Measurements from ENCODE around the gene DGKI.

The DGKI gene

GRCh38 chr7:137684316-137684715 is 162.5 kb downstream of the DGKI start:
- Histone ChIP-seq H3K9me3 (ENCODE audit: control insufficient read depth, insufficient read depth, low read length) (no peaks in the 10 kb centered on the region), H3K4me1 (ENCODE audit: control insufficient read depth, low read length) (no peaks in the 10 kb centered on the region), H3K79me2 (ENCODE audit: control insufficient read depth, low read length) (no peaks in the 10 kb centered on the region), H3K4me2 (ENCODE audit: low read length) (no peak overlapping the region), H3K27me3 (ENCODE audit: control insufficient read depth, low read length) (no peaks in the 10 kb centered on the region), H3F3A (ENCODE audit: control insufficient read depth, insufficient read depth) (no peaks in the 10 kb centered on the region), H3K36me3 (ENCODE audit: control insufficient read depth, low read length) (no peaks in the 10 kb centered on the region), H4K20me1 (ENCODE audit: control insufficient read depth, insufficient read depth, low read depth, low read length) (no peaks in the 10 kb centered on the region), H3K9me2 (replicated peaks; ENCODE audit: control insufficient read depth, low read length) (no peaks in the 10 kb centered on the region), H3K27ac (ENCODE audit: low read depth, low read length) (no peak overlapping the region), H3K4me3 (ENCODE audit: low read length) (no peak overlapping the region)
- no peak for TF ChIP-seq EZH2phosphoT487 (IDR thresholded peaks at IDR 0.05; ENCODE audit: borderline replicate concordance, low read length)
- no peak for TF ChIP-seq CTCF (IDR thresholded peaks at IDR 0.05; ENCODE audit: low read depth, low read length, poor library complexity, severe bottlenecking)

GRCh38 chr7:137682596-137682995 is 164.2 kb downstream of the DGKI start:
- Histone ChIP-seq H3K9me3 (ENCODE audit: control insufficient read depth, insufficient read depth, low read length) (no peaks in the 10 kb centered on the region), H3K27ac (ENCODE audit: low read depth, low read length) (no peak overlapping the region), H3K27me3 (ENCODE audit: control insufficient read depth, low read length) (no peaks in the 10 kb centered on the region), H3K79me2 (ENCODE audit: control insufficient read depth, low read length) (no peaks in the 10 kb centered on the region), H3K4me1 (ENCODE audit: control insufficient read depth, low read length) (no peaks in the 10 kb centered on the region), H3K4me3 (ENCODE audit: low read length) (no peak overlapping the region), H3K9me2 (replicated peaks; ENCODE audit: control insufficient read depth, low read length) (no peaks in the 10 kb centered on the region), H3K36me3 (ENCODE audit: control insufficient read depth, low read length) (no peaks in the 10 kb centered on the region), H3K4me2 (ENCODE audit: low read length) (no peak overlapping the region), H4K20me1 (ENCODE audit: control insufficient read depth, insufficient read depth, low read depth, low read length) (no peaks in the 10 kb centered on the region), H3F3A (ENCODE audit: control insufficient read depth, insufficient read depth) (no peaks in the 10 kb centered on the region)
- no peak for TF ChIP-seq CTCF (IDR thresholded peaks at IDR 0.05; ENCODE audit: low read depth, low read length, poor library complexity, severe bottlenecking)

GRCh38 chr7:137681657-137682562 is 164.9 kb downstream of the DGKI start:
- no peak overlapping the region for H3K27ac ChIP-seq (ENCODE audit: low read depth, low read length)
- H3K36me3 ChIP-seq (ENCODE audit: control insufficient read depth, low read length), result no peaks in the 10 kb centered on the region
- H4K20me1 ChIP-seq (ENCODE audit: control insufficient read depth, insufficient read depth, low read depth, low read length), result no peaks in the 10 kb centered on the region
- H3K9me3 ChIP-seq (ENCODE audit: control insufficient read depth, insufficient read depth, low read length), result no peaks in the 10 kb centered on the region
- H3K9me2 ChIP-seq (replicated peaks; ENCODE audit: control insufficient read depth, low read length), result no peaks in the 10 kb centered on the region
- no peaks in the 10 kb centered on the region for H3K79me2 ChIP-seq (ENCODE audit: control insufficient read depth, low read length)
- no peaks in the 10 kb centered on the region for H3K27me3 ChIP-seq (ENCODE audit: control insufficient read depth, low read length)
- no peaks in the 10 kb centered on the region for H3F3A ChIP-seq (ENCODE audit: control insufficient read depth, insufficient read depth)
- no peak overlapping the region for H3K4me2 ChIP-seq (ENCODE audit: low read length)
- no peaks in the 10 kb centered on the region for H3K4me1 ChIP-seq (ENCODE audit: control insufficient read depth, low read length)
- TF ChIP-seq CTCF (IDR thresholded peaks at IDR 0.05; ENCODE audit: low read depth, low read length, poor library complexity, severe bottlenecking) (no peak), EZH2phosphoT487 (IDR thresholded peaks at IDR 0.05; ENCODE audit: borderline replicate concordance, low read length) (no peak)
- no peak overlapping the region for H3K4me3 ChIP-seq (ENCODE audit: low read length)
